Left forelimb (tissue), 1 donor: ENCODE measurements around the gene MYO1E.
"Not testable (repeated sequence)": the region's sequence is repeated elsewhere in the genome, so short reads cannot be mapped to it uniquely, and the experiment has no call there.

Experiments used
- DNase-seq: peaks from one replicate; pipeline ENCODE4 v3.0.0-alpha.2; 2018; ENCODE audit warnings: low spot score

The MYO1E gene

DNA sequence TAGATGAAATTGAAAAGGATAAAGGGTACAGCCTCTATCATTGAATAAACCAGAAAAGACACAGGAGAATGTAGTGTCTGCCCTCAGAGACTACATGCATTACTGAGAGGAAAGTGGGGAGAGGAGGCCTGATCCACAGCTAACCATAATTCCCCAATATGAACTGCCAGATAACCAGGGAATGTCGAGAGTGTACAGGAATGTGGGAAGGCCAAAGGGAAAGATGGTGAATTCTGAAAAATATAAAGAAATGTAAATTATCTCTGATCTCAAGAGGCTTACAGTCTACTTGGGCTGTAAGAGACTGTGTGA is 22.3 kb downstream of the MYO1E start:
- DNase-seq, result no peak

DNA sequence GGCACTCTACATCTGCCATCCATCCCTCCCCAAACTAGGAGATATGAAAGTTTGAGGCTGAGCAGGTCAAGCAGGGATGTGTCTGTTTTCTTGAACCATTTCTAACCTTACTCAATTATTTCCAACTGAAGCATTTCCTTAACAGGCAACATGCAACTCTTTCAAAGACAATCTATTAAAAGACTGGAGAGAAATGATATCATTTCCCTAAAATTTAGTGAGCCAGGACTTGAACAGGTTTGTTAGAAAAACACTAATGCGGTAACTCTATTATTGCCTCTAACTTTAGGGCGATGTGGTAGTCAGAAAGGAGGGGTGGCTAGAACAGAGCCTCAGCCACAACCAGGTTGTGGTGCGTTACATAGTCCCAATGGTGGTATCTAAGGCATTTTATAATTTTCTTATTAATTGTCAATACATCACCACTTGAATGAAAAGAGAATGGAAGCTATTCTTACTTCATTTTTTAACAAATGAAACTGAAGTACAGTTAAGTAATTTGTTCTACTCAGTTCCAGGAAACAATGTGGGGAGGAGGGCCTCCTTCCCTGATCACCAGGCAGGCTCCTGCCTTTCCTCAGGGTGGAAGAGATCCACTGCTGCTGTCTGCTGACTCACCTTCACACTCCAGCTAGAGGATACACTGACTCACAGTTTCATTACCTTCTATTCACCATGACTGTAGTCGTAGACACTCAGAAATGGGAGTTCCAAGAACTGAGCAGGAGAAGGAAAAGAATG is 22.8 kb downstream of the MYO1E start:
- no peak for DNase-seq

DNA sequence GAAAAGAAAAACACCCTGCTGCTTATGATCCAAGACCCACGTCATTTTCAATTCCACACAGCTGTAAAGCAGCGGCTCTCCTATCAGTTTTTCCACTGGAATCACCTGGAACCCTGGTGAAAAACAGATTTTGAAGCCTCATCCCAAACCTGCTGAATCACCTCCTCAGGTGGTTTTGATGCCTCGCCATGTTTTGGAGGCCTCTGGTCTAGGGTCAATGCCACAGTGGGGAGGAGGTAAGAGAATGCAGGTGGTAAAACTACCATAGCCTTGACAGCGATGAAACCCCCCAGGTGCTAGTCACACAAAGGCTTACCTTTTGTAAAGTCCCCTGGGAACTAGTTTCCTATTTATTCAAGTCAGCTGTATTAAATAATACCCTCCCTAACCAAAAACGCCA is 24.8 kb downstream of the MYO1E start:
- no peak for DNase-seq

DNA sequence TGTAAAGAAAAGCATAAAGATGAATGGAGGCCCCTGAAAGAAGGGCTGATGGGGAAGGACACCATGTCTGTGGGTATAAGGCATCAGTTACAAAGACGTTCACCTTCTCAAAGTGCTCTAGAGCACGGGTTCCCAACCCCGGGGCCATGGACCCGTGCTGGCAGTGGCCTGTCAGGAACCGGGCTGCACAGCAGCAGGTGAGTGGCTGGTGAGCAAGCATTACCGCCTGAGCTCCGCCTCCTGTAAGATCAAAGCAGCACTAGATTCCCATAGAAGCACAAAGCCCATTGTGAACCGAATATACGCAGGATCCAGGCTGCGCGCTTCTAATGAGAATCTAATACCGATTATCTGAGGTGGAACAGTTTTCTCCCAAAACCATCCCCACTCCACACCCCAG is 25.7 kb downstream of the MYO1E start:
- DNase-seq, result no peak

DNA sequence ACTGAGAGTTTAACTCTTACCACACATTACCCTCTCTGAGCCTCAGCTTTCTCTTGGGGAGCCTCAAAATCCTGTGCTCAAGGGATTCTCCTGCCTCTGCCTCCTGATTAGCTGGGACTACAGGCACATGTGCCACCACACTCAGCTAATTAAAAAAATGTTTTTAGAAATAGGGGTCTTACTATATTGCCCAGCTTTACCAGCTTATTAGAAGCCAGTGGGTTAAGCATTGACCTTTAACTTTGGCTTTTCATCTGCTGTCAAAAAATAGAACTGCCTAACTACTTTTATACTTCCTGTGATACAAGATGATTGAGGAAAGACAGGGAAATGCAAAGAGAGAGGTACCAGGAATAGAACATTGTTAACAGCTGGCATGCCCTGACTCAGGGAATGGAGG is 27.3 kb downstream of the MYO1E start:
- DNase-seq, result no peak

DNA sequence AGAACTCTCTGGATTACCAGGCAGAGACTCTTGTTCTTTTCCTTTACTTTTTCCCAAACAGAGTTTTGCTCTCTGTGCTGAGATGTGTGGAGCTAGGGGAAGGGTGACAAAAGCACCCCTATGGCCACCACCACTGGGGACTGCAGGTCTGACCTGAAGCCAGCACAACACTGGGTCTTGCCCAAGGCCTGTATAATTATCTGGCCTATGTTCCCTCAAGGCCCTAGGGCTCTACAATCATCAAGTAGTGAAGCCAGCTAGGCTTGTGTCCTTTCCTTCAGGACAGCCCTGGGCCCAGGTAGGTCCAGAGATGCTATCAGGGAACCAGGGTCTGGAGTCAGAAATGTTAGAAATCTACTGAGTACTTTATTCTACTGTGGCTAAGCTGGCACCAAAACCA is 28.4 kb downstream of the MYO1E start:
- no peak for DNase-seq

DNA sequence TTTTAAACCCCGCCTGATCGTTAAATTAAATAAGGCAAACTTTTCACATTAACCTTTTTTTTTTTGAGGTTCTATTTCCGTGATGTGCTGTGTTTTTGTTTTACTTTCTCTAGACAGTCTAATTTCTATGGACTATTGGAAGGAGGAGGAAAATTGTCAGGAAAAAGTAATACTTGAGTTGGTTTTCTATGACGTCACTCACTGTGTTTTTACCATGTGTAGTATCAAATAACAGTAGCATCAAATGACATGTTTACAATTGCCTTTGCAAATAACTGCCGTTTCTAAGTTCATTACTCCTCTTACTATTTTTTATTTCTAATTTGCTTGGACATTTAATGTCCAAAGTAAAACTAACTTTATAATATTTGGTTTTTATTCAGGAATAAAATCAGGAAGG is 32.3 kb downstream of the MYO1E start:
- no peak for DNase-seq

DNA sequence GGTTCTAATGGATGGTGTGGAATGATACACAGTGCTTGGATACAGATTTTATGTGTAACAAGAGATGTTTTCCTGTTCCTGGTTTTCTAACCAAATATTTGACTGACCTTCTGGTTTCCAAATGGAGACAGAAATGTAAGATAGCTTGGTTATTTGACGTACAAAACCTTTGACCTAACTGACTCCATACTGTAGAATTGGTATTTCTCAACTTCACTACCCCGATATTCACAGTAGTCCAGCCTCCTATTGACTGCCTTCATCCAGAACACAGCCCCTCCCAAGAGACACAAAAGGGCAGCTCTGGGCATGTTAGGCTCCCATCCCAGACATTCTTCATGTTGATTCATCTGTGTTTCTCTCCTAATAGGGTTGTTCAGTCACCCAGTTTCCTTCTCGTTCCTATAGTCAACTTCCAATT is 33.4 kb downstream of the MYO1E start:
- no peak for DNase-seq

DNA sequence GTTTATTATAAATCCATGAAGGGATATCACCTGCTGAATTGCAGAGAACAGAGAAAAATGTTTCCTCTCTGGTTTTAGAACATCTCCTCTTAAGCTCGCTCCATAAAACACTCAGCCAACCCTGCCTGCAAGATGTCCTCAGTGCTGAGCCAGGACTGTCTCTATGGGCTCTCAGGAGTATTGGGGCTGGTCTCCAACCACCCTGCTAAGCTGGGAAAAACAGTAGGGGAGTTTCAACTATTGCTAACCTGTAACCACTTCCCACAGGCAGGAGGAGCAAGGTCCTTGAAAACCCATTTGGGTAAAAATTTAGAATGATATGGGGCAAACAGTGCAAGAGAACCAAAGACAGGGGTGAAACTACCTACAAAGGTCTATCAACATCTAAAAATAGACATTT is 34.3 kb downstream of the MYO1E start:
- DNase-seq, result no peak

DNA sequence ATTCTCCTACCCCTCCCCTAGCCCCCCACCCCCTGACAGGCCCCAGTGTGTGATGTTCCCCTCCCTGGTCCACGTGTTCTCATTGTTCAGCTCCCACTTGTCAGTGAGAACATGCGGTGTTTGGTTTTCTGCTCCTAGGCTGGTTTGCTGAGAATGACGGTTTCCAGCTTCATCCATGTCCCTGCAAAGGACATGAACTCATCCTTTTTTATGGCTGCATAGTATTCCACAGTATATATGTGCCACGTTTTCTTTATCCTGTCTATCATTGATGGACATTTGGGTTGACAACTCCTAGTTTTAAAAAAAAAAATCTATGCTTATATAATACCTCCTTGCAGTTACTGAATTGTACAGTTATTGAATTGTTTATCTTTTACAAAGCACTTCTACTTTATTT is 35.9 kb downstream of the MYO1E start:
- not testable (repeated sequence) for DNase-seq

DNA sequence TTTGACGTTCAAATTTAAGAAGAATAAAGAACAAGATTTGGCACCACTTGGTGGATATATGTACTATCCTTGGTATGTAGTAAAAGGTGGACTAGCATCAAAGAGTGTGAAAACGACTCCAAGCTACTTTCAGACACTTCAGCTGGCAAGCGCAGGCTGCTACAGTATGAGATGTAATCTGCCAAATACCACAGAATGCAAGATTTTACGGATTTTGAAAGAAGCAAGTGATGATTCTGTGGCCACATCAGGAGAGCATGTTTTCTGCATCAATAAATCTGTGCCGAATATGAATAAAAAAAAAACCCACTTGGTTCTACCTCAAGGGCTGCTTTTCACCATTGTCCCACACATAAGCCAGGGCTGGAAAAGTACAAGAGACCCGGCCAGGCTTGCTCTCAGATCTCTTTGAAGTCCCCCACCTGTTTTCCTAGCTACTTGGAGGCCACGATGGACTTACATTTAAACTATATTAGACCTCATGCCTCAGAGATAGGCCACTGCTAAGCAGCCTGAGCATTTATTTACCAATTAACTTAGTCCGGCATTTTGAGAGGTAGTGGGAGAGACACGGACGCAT is 37.4 kb downstream of the MYO1E start:
- DNase-seq, result no peak

DNA sequence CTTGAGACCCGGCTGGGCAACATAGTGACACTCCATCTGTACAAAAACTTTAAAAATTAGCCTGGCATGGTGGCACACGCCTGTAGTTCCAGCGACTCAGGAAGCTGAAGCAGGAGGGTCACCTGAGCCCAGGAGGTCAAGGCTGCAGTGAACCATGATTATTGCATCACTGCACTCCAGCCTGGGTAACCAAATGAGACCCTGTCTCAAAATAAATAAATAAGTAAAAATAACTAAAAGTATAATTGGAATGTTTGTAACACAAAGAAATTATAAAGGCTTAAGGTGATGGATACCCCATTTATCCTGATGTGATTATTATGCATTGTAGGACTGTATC is 38.6 kb downstream of the MYO1E start:
- no peak for DNase-seq

DNA sequence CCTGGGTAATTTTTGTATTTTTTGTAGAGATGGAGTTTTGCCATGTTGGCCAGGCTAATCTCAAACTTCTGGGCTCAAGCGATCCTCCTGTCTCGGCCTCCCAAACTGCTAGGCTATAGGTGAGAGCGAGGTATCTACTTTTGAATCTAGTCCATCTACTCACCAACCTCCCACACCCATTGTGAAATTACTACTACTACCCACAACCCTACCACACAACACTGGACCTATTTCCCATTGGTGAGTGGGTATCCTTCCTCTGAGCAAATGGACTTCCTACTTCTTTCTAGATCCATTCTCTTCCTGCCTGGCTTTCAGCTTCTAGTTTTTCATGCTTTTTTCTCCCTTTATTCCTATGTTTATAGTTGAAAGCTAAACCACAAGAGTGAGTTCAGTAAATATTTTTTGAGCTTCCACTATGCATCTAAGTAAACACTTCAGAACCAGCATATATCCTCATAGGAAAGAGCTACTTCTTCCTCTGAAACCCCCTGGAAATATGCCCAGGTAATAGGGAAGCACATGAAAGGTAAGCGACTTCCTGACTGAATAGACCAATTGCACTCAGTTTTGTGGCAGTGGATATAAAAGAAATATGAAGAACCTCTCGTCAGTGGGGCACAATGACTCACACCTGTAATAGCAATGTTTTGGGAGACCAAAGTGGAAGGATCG is 39.1 kb downstream of the MYO1E start:
- DNase-seq, result no peak

DNA sequence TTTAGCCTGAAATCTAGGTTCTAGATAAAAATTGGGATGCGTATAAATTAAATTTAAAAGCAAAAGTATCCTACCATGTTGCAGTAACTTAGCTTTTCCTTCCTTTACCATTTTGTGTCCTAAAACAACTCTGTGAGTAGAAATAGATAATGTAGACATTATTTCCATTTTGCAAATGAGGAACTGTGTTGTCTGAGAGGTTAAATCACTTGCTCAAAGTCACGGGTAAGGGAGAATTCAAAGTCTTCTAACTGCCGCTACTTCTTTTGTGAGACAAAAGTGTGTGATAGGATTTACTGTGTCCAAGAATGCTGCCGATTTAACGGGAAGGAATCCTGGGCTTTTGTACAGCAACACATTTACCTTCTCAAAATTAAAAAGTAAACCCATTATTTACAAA is 40.7 kb downstream of the MYO1E start:
- no peak for DNase-seq

DNA sequence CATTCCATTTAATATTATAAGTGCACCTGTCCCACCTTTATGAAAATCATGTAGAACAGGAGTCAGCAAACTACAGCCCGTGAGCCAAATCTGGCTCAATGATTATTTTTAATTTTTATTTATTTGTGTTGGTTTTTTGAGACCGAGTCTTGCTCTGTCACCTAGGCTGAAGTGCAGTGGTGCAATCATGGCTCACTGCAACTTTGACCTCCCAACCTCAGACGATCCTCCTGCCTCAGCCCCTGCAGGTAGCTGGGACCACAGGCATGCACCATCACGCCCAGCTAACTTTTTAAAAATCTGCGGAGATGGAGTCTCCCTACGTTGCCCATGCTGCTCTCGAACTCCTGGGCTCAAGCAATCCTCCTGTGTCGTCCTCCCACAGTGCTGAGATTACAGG is 42.0 kb downstream of the MYO1E start:
- no peak for DNase-seq

DNA sequence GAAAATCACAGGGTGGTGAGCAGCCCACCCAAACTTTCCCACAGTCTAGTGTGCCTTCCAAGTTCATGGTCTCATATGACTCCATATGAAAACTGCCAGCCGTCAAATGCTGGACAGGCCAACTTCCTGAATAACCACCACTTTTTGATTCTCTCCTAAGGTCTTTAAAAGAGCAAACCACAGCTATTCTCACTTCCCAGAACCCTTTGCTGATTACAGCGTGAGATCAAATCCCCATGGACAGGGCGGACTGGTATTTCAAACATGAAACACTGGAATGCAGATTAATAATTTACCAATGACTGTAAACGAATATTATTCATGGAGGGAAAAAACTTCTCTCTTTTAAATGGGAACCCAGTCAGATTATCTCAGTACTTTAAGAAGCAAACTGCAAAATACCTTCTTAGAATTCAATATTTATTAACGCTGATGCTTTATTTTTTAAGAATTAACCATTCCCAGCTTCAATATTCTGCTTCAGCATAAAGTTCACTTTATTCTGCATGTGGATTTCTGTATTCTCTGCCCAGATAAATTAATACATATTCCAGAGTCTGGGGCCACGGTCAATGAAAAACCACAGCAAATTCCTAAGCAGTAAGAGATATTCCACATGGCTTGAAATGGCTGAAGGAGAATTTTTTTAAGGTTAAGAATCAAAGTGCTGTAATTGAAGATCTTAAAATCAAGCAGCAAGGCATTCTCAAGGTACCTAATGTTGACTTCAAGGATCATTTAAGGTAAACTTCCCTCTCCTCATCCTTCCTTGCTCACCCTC is 42.9 kb downstream of the MYO1E start:
- DNase-seq, result no peak

DNA sequence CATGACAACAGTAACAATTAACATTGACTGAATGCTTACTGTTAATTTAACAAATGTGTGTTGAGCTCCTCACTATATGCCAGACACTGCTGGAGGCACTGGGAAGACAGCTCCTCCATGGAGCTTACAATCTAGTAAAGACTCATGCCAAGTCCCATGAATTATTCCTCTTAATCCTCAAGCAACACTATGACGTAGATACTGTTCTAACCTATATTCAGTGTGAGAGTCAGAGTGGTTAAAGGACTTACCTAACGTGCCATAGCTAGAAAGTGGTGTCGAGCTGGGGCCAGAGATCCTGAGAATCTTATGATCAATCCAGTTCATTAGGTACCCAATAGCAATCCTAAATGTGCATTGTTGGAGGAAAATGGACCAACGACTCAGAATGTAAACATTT is 43.6 kb downstream of the MYO1E start:
- no peak for DNase-seq

DNA sequence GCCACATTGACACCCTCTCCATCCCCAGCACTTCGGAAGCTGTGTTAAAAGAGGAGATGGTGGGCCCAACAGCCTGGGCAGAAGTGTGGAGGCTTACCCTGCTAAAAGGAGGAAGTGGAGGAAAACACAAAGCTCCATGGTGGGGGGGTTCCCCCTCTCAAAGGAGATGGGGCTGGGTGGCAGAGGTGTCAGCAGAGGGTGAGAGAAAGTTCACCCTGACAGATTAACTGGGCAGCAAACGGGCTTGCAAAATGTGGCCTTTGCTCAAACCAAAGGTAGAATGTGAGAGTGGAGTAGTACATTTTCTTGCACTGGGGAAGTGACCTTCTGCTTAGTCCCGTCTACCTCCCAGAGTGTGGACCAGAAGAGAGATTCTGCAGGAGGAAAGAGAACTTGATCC is 44.7 kb downstream of the MYO1E start:
- DNase-seq, result no peak

DNA sequence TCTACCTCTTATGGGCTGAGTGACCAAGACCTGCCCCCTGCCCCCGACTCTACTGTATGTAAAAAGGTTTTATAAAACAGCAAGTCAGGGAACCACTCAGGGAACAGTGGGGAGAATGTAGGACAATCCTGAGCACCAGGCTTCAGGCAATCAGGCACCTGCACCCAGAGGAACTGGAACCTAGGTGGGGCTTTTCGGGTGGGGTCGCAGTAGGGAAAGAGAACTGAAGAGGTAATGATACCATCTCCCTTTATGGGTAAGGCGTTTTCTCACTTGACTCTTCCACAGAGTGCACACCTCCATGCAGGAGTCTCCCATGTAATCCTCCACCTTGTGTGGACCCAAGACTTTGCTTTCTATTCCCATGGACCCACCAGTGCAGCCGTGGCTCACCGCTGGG is 45.8 kb downstream of the MYO1E start:
- DNase-seq, result no peak

DNA sequence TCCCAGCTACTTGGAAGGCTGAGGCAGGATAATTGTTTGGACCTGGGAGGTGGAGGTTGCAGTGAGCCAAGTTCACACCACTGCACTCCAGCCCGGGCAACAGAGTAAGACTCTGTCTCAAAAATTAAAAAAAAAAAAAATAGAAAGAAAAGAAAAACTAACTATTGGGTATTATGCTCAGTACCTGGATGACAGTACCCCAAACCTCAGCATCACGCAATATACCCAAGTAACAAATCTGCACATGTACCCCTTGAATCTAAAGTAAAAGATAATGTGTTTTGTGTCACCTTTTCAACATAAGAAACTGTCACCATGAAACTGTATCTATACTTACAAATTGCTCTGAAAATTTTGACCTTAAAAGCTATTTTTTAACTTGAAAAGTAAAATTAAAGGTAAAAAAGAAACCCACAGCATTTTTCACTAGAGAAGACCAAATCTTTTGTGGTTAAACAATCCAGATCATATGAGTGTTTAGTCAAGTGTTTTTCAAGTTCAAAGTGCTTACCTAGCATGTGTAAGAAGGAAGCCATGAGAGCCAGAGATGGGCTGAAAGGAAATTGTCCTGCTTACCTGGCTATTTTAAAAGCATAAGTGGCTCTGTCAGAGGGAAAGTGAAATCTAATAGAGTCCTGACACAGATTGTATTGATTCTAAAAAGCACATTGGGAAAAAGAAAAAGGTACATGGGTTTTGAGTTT is 50.5 kb downstream of the MYO1E start:
- no peak for DNase-seq

DNA sequence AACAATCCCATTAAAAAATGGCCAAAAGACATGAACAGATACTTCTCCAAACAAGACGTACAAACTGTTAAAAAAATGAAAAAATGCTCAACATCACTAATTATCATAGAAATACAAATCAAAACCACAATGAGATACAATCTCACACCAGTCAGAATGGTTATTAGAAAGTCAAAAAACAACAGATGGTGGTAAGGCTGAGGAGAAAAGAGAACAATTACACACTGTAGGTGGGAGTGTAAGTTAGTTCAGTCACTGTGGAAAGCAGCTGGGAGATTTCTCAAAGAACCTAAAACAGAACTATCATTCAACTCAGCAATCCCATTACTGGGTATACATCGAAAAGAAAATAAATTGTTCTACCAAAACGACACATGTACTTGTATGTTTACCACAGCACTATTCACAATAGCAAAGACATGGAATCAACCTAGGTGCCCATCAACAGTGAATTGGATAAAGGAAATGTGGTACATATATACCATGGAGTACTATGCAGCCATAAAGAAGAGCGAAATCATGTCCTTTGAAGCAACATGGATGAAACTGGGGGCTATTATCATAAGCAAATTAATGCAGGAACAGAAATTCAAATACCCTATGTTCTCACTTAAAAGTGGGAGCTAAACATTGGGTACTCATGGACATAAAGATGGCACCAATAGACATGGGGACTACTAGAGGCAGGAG is 51.5 kb downstream of the MYO1E start:
- no peak for DNase-seq

DNA sequence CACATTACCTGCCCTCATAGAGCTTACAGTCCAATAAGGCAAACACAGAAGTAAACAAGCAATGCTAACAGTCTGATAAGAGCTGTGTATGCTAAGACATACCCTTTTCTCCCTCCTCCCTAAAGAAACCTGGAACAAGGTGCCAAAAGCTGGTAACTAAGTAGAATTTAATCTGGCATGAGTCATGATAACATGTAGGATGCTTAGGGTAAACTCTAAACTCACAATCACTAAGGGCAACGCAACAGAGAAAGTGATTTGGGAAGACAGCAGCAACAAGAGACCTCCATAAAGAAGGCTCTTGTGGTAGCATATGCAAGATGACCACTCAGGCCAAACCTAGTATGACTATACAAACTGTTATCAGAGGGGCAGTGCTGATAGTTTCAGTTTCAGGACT is 55.5 kb downstream of the MYO1E start:
- DNase-seq, result no peak
